A549 (cell line): ENCODE results near the gene KDM4B.

Source experiments
- BCL3 ChIP-seq: fragments of >200 bp; sonication (Bioruptor Twin); formaldehyde crosslinking; IDR thresholded peaks from 3 replicates; pipeline ENCODE4 v1.6.1; 2016
- BHLHE40 ChIP-seq: IDR thresholded peaks from 2 replicates; pipeline ENCODE4 v1.6.1; 2012; ENCODE audit warnings: low read depth, low read length, inconsistent platforms
- CTCF ChIP-seq: fragments of >200 bp; sonication (Bioruptor Twin); formaldehyde crosslinking; IDR thresholded peaks from 3 replicates; pipeline ENCODE4 v1.5.1; 2016
- EP300 ChIP-seq, 2 experiments: fragments of >200 bp; sonication (Bioruptor Twin); formaldehyde crosslinking; IDR thresholded peaks; 2 replicates in 1 of 2; 3 replicates in 1 of 2; pipeline ENCODE4 v1.6.1; 2016 to 2017
- ESRRA ChIP-seq: fragments of 150-350 bp; IDR thresholded peaks from 2 replicates; pipeline ENCODE4 v1.6.1; 2014; ENCODE audit warnings: mild to moderate bottlenecking, low read length, borderline replicate concordance
- HDAC2 ChIP-seq: fragments of 200-600 bp; sonication (generic); IDR thresholded peaks from 2 replicates; pipeline ENCODE4 v1.6.1; 2016
- JUN ChIP-seq, 2 experiments: fragments of >200 bp; sonication (Bioruptor Twin); formaldehyde crosslinking; IDR thresholded peaks; 2 replicates in 1 of 2; 3 replicates in 1 of 2; pipeline ENCODE4 v1.6.1; 2016 to 2017
- MAFK ChIP-seq: fragments of 450-650 bp; IDR thresholded peaks from 2 replicates; pipeline ENCODE4 v1.6.1; 2014; ENCODE audit not compliant: partially characterized antibody
- NR3C1 ChIP-seq: fragments of >200 bp; sonication (Bioruptor Twin); formaldehyde crosslinking; IDR thresholded peaks from 3 replicates; pipeline ENCODE4 v1.6.1; 2017
- POLR2A ChIP-seq: IDR thresholded peaks from 2 replicates; pipeline ENCODE4 v1.6.1; 2012; ENCODE audit warnings: mild to moderate bottlenecking, low read length
- RCOR1 ChIP-seq: fragments of 150-350 bp; IDR thresholded peaks from 2 replicates; pipeline ENCODE4 v1.6.1; 2014; ENCODE audit warnings: antibody characterized with exemption, low read length, low read depth
- REST ChIP-seq: fragments of 200-600 bp; sonication (generic); IDR thresholded peaks from 2 replicates; pipeline ENCODE4 v1.6.1; 2016; ENCODE audit warnings: antibody characterized with exemption, mild to moderate bottlenecking, moderate library complexity
- RFX5 ChIP-seq: fragments of 450-650 bp; IDR thresholded peaks from 2 replicates; pipeline ENCODE4 v1.7.1; 2014; ENCODE audit warnings: antibody characterized with exemption, mild to moderate bottlenecking, moderate library complexity
- ZSCAN20 ChIP-seq: fragments of 250-450 bp; sonication (Bioruptor Pico); IDR thresholded peaks from 2 replicates; pipeline ENCODE4 v1.8.0; 2022; ENCODE audit warnings: mild to moderate bottlenecking, moderate library complexity

GRCh38 chr19:5106971-5107370 lies 138.1 kb downstream of the KDM4B start:
- no peak for TF ChIP-seq EP300 (IDR thresholded peaks at IDR 0.05)
- TF ChIP-seq ZSCAN20 (CRISPR knock-in tag) = no peak
- TF ChIP-seq CTCF = no peak
- no peak for TF ChIP-seq POLR2A
- TF ChIP-seq RFX5 = no peak
- no peak for TF ChIP-seq BHLHE40
- TF ChIP-seq NR3C1 = no peak
- TF ChIP-seq BCL3 = no peak
- TF ChIP-seq MAFK = no peak
- TF ChIP-seq REST = no peak
- no peak for TF ChIP-seq RCOR1
- no peak for TF ChIP-seq JUN (IDR thresholded peaks at IDR 0.05)
- TF ChIP-seq ESRRA = no peak
- TF ChIP-seq HDAC2 = no peak
